ENCODE results near the gene MICU2.

- no peak for TF ChIP-seq YY1 (IDR thresholded peaks at IDR 0.05; ENCODE audit: insufficient read depth, insufficient read length)
- no peak for TF ChIP-seq SUZ12 (IDR thresholded peaks at IDR 0.05; ENCODE audit: extremely low read depth, insufficient read depth, insufficient read length)
These were observed 6.7 kb upstream of the MICU2 start for GRCh38 chr13:21610687-21611086.

Measured in NT2/D1 (cell line).